T-helper 1 cell treated with Interleukin-12 subunit alpha and Interleukin-12 subunit beta and Interleukin-4 antibody, amounts not matched to agents 30 ng/mL and 1 ng/mL, for 36 hours (primary cell): ENCODE data around the gene USH1C. TPM values are rescaled to one million over a fixed set of nuclear protein-coding genes. Genes with fewer than 3 reads are reported as not detected.

Source experiments
- intact Hi-C: fragments of 100-400 bp; cut with micrococcal nuclease; formaldehyde crosslinking; loops from one replicate; pipeline ENCODE4 v1.15.1; 2024
- total RNA-seq: library from RNA; stranded (reverse); gene quantifications from 2 replicates; pipeline ENCODE4 v1.2.3, GENCODE V29; 2022

Gene USH1C
- not detected in 2 replicates for total RNA-seq

DNA sequence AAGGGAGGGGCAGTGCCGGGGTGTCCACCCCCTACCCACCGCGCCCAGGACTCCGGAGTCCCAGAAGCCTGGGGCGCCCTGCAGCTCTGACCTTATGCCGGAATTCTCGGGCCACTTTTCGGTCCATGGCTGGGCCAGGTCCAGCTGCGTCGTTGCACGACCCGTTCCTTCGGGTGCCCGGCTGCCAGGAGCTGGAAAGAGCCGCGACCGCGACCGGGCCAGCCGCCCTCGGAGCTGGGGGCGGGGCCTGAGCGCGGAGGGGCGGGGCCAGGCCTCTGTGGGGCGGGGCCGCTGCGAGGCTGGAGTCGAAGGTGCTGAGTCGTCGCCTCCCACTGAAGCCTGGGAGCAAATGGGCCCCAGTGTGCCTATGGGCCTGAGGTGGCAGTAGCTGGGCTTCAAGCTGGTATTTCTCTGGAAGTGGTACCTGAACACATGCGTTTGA lies at the start of gene USH1C:
USH1C (minus strand) TSS at position 236 of the 442 bp plus-strand sequence; CDS start at position 127, 109 bp downstream.
- intact Hi-C loops: no loop called here

DNA sequence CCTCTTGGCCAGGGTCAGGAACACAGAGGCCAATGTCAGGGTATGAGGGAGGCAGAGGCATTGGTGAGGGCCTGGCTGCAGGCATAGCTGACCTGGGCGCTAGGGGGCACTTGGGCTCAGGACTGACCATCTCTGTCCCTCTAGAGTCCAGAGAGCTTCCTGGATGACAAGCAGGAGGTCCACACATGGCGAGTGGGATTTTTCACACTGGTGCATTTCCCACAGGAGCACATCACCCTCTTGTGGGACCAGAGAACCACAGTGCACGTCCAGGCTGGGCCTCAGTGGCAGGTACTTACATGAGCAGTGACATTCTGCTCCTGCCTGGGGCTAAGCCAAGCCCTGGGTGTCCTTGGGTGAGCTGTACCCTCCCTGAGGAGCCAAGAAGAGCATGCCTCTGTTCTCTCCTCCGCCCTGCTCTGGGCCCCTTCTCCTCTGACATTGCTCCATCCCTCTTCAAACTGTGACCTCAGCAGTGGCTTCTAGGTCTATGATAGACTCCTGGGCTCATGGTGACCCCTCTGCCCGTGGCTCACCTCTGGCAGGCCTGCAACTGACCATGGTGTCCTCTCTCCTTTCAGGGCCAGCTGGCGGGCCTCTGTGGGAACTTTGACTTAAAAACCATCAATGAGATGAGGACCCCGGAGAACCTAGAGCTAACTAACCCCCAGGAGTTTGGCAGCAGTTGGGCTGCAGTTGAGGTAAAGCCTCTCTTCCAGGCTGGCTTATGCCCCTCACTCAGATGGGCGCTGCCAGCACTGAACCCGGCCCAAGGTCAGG lies 49.4 kb upstream of the USH1C start:
- intact Hi-C loops: loop anchor here (10.0 kb wide), 1 partner anchor 1281 kb away; no protein-coding TSS in a partner anchor

DNA sequence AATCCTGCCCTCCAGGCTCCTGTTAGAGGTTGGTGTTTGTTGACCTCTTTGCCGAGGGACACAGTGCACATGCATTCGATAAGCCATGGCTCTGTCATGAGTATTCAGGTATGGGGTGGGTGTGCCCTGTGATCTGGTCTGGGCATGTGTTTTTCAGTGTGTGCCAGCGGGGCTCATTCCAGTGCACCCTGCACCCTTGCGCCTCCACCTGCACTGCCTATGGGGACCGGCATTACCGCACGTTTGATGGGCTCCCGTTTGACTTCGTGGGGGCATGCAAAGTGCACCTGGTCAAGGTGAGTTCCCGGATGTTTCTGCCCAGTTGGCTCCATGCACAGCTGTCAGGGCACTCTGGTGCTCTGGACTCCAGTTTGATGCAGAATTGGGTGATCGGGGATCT lies 47.1 kb upstream of the USH1C start:
- intact Hi-C loops: loop anchor here (10.0 kb wide), 1 partner anchor 1284 kb away; no protein-coding TSS in a partner anchor

DNA sequence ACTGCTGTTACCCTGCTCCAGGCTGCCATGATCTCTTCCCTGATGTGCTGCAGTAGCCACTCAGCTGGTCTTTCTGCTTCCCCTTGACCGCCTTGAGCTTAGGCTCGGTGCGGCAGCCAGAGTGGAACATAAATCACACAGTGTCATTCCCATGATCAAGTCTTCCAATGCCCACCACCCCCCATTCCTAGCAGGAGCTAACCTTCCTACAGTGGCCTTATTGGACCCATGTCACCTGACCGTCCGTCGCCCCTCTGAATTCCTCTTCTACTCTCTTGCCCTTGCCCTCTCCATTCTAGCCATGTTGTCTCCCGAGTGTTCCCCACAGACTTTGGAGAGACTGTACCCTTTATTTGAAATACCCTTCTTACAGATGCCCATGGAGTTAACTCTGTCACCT lies 46.2 kb upstream of the USH1C start:
- intact Hi-C loops: loop anchor here (10.0 kb wide), 1 partner anchor 1284 kb away; no protein-coding TSS in a partner anchor

DNA sequence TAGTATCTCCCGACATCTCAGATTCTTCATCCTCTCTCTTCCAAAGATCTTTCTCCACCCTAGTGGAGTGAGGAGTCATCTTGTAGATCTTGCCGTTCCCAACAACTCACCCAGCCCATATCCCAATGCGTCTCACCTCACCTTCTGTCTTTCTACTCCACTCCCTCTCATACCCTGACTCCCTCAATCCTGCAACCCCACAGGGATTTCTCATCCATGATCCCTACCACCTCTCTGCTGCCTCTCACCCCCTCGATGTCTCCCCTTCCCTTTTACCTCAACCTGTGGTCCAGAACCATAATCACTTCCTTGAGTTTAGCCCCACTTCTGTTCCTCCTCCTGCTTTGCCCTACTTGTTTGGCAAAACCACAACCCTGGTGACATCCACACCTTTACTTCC lies 44.5 kb upstream of the USH1C start:
- intact Hi-C loops: no loop called here

DNA sequence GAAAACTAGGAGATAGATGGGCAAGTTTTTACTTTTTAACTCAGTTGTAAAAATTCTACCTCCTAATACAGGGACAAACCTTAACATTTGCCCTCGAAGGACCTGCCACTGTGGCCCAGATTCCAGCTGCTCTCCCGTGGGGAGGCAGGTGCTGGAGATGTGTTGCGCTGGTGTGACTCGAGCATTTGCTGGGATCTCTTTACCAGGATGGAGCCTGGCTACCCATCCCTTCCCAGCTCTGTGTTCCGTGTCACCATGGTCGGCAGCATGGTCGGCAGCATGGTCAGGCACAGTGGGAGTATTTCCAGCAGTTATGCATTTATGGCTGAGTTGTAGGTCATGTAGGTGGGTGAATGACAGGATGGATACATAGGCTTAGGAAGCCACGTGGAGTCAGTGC lies 44.0 kb upstream of the USH1C start:
- intact Hi-C loops: no loop called here

DNA sequence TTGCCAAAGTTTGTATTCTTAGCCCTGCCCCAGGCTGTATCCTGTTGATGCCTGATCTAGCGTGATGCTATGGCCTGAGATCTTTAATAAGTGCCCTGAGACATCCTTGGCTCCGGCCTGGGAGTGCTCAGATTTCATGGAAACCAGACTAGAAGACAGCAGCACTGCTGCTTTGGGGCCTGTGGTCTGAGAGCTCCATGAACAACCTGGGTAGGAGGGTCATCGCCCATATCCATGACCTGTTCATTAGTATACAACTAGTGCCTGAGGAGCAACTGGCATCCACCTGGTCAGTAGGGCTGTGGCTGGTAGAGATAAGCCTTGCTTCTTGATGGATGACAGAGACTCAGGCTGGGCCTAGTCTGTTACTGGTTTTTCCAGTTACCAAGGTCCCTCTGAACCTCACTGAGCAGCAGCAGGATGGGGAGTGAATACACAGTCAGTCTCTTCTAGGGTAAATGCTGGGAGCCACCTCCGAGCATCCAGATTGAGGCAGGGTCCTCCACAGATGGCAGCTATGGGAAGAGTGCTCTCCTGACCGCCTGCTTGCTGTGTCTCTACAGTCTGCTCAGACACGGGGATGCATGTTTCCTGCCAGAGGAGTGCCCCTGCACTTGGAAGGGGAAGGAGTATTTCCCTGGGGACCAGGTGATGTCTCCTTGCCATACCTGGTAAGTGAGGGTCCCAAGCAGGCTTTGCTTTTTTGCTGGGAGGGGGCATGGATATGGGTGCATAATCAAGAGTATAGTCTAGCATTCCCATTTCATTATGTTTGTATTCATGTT lies 41.9 kb upstream of the USH1C start:
- intact Hi-C loops: no loop called here

DNA sequence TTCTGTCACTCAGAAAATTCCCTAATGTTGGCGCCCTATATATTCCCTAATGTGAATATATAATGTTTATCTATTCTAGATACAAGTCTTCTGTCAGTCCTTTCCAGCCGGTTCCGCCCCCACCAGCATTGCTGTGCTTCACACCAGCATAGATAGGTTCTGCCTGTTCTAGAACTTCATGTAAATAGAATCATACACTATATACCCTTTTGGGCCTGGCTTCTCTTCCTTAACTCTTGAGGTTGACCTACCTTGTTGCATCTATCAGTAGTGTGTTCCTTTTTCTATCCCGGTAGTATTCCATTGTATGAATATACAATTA lies 37.5 kb upstream of the USH1C start:
- intact Hi-C loops: no loop called here

DNA sequence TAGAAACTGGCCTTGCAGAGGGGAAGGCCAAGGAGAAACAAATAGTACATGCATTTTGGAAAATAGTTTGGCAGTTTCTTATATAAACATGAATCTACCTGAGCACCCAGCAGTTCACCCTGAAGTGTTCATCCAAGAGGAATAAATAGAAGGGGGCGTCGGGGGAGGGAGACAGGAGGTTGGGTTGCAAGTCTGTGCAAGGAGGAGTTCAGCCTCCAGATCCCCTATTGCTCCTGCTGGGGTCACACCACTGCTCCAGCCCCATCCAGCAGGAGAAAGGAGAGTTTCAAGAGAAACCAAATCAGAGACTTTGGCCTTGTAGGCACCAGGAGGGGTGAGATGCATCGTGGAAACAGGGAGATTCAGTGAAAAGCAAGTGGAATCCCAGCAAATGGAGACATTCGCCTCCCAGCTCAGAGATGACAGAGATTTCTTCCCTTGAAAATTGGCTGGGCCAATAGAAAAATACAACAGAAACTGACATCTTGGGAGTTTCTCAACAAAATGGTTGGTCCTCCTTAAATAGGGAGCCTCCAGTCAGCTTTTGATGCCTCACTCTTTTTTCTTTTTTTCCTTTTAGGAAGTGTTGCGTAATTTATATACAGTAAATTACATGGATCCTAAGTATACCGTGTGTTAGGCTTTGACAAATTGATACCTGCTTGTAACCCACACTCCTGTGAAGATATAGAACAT lies 37.0 kb upstream of the USH1C start:
- intact Hi-C loops: no loop called here

DNA sequence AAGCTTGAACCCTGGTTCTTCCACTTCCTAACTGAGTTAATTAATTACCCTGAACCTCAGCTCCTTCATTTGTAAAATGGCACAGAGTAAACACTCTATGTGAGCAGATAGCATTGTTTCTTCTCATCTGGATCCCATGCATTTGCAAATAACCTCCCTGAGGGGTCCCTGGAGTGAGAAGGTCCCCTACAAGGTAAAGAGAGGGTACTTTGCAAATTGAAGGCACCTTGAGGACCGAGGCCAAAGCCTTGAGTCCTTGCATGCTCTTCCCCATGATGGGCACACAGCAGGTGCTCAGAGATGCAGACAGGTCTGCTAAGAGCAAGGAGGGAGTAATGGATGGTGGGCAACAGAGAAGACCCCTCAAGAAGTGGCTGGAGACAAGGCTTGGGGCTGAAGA lies 36.1 kb upstream of the USH1C start:
- intact Hi-C loops: no loop called here

DNA sequence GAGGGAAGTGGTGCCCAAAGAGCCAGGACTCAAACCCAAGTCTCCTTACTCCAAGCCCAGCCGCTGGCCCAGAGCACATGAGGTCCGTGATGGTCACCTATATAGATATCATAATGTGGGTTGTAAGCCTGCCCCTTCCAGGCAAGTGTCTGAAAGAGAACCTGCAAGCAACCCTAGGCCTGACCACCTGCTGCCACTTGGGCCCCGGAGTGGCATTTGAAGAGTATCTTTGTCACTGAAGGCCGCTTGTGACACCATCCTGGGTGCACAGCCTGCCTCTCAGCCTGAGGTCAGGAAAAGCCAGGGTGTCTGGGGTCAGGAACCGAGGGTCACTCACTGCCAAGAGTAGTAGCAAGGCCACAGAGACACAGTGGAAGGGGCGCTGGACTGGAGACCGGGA lies 35.2 kb upstream of the USH1C start:
- intact Hi-C loops: no loop called here

DNA sequence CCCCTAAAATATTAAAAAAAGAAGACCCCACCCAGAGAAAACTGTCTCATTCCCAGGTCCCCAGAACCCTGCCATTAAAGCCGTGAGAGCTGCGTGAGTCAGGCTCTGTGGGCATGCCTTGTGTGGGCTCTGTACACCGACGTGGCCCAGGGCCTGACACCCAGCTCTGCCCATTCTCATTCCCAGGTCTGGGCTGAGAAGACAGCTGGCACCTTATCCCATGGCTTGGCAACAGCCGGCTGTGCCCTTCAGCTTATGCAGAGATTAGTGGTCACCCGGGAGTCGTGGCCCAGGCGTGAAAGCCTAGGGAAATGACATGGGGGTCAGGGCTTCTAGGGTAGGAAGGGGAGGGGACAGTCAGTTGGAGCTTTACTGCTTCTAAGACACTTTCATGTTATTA lies 34.7 kb upstream of the USH1C start:
- intact Hi-C loops: no loop called here

DNA sequence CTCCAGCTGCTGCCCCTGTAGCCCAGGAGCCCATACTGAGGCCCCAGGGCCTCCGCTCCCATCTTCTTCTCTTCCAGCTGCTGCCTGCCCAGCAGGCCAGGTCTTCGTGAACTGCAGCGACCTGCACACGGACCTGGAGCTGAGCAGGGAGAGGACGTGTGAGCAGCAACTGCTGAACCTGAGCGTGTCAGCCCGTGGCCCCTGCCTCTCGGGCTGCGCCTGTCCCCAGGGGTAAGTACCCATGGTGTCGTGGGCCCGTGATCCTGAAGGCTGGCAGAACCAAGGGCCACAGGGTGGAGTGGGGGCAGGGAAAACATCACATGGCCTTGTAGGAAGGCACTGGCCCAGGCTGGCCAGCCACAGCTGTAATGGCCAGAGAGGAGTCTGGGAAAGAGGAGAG lies 34.1 kb upstream of the USH1C start:
- intact Hi-C loops: no loop called here

DNA sequence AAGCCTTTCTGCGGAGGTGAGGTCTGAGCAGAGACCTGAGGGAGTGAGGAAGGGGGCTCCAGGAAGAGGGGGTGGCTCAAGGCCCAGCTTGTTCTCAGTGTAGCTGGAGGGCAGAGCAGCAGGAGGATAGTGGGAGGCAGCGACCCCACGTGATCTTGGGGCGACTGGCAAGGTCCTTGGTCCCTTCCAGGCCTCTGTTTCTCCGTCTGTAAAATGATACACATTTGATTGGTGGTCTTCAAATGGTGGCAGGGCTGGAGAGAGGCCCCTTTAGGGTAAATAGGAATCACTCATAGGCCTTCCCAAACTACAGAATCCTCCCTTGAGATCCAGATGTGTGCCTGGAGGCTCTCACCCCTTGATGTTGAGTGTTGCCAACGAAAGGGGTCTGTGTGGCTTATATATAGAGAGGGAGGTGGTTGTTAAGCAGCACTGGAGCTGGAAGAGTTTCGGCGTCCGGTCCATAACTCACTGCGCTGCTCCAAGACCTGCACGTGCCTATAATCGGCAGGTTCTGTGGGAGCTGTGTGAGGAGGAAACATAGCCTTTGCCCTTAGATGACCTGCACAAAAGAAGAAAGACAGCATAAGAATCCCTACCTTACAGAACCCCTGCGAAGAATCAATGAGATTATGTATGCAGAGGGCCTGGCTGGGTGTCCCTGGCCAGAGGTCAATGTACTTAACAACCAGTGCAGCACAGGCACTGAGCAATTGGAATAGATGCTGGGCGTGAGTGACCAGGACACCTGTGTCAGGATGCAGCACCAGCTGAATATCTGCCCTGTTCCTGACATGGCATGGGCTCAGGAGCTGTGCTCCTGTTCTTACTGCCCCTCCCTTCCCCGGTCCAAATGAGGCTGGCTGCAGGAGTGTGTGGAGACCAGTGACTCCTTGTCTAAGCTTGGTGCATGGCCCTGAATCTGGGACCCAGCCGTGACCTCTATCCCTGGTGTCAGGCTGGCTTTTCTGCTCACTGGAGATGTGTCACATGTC lies 31.5 kb upstream of the USH1C start:
- intact Hi-C loops: no loop called here

DNA sequence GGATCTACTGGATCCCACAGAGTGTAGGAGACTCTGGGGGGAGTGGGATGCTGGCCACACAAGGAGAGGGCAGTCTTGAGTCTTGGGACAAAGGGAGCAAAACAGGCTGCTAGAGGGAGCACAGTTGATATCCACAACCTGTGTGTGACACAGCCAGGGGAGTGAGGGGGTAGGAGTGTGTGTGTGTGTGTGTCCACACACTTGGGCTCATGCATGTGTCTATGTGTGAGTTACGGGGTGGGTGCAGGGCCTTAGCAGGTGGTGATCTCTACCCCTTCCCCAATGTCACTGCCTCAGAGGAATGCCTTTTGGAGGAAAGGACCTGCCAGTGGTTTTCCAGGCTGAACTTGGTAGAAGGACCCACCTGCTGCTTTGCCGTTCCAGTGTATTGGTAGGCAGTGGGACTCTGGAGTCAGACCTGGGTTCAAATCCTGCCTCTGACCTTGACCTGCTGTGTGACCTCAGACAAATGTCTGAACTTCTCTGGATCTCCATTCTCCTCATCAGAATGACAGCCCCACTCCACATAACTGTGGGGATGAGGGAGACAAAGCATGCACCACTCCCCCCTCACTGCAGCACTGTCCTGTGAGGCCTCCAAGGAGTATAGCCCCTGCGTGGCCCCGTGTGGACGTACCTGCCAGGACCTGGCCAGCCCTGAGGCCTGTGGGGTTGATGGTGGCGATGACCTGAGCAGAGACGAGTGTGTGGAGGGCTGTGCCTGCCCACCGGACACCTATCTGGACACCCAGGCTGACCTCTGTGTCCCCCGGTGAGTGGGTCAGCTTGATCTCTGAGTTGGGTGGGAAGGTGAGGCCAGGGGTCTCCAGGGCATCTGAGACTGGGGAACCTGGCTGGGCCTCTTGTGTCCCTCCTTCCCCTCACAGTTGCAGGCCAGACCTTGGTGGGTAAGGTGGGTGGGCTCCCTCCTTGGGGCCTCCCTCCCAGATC lies 30.2 kb upstream of the USH1C start:
- intact Hi-C loops: no loop called here

DNA sequence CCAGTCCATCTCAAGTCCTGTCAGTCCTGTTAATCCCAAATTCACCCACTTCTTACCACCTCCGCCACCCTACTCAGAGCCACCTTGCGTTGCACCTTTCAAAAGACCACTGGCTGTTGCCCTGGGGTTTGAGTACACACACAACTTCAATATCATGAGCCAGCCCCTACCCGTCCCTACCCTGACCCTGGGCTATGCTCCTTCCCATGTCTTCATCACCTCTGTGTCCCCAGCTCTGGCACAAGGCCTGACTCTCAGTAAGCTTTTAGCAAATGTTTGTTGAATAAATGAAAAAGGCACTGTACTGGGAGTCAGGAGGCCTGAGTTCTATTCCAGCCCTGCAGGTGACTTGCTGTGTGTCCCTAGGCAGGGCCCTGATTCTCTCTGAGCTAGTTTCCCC lies 29.3 kb upstream of the USH1C start:
- intact Hi-C loops: no loop called here

DNA sequence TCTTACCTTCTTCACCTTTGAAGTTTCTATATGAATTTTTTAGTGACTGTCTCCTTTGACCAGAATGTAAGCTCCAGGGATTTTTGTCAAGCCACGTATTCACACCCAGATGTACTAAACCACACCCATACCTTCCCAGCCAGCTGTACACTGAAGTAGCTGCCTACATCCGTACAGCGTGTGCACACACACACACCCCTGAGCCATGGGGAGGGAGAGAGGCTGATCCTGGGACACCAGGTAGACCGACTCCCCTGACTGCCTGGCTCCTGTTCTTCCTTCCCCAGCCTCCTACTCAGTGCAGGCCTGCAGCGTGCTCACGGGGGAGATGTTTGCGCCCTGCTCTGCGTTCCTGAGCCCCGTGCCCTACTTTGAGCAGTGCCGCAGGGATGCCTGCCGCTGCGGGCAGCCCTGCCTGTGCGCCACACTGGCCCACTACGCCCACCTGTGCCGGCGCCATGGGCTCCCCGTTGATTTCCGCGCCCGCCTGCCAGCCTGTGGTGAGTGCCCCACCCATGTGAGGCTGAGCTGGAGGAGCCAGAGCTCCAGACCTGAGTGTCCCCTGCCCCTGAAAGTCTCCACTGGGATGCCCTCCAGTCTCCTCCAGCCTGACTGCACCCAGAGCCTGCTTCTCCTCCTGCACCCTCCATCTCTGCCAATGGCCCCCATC lies 28.7 kb upstream of the USH1C start:
- intact Hi-C loops: no loop called here

DNA sequence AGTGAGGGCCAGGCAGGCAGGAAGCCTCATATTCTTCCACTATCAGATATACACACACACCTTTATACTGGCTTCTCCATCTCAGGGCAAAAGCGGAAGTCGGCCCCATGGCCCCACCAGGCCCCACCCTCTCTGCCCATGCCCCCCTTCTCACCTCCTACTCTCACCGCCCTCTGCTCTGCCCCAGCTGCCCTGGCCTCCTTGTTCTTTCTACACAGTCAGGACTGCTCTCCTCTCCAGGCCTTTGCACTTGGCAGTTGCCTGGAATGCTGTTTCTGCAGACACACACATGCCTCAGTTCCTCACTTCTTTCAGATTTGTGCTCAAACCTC lies 28.1 kb upstream of the USH1C start:
- intact Hi-C loops: no loop called here
